ENCODE measurements around the gene RAP1GDS1.

The RAP1GDS1 gene

GRCh38 chr4:98482847-98483806 is 221.9 kb downstream of the RAP1GDS1 start:
- DNase-seq = no peak

- no peak for DNase-seq
Measured at GRCh38 chr4:98484031-98484430, 222.8 kb downstream of the RAP1GDS1 start.

GRCh38 chr4:98485816-98486345 is 224.7 kb downstream of the RAP1GDS1 start:
- DNase-seq = no peak

- no peak for DNase-seq
Measured at GRCh38 chr4:98490251-98490650, 229.1 kb downstream of the RAP1GDS1 start.

GRCh38 chr4:98491899-98492559 is 230.8 kb downstream of the RAP1GDS1 start:
- DNase-seq = peak in 1 of 14 donors; percentile 54

- no peak for DNase-seq
Measured at GRCh38 chr4:98493296-98493695, 232.1 kb downstream of the RAP1GDS1 start.

Data from C1 segment of cervical spinal cord (tissue), 14 donors.